GM21528 (cell line): ENCODE results near the gene WWTR1.
A peak's percentile ranks its signal among the peaks of the same experiment; 100 is the strongest.

Experiments
- ATAC-seq: cut with Tn5 transposase; IDR thresholded peaks from one replicate; pipeline ENCODE4 v1.9.1; 2021; ENCODE audit warnings: mild to moderate bottlenecking, moderate library complexity; ENCODE audit not compliant: unreplicated experiment, low FRiP score

WWTR1 gene

DNA sequence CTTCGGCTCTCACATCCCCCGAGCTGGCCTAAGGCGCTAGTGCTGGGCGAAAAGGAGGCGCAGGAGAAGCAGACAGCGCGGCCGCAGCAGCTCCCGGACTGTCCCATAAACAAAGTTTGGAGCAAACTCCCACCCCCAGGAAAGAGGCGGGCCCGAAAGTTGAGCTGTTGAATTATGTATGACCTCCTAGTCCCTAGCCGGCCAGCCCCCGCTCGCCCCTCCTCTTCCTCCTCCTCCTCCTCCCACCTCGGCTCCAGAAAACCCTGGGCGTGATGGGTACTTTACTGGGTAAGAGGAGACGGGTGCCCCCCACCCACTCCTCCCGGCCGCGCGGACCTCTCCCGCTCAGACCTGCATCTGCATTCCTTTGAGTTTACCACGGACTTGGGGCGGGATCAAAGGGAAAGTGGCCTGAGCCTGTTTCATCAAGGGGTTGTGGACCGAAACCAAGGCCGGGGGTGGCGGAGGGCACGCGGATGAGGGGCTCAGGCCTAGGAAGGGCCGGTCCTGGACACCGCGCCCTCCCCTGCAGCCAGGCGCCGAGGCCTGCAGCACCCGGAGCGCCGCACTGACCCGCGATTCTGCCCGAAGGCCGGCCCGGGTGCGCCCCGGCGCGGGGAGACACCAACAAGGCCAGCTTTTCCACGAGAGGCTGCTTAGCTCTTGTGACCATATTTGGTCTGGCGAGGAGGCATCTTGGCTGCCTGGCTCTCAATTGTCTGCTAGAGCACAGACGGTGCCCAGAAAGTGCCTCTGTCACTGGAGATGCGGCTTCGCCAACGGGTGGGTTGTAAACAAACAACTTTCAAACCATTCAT lies at the start of gene WWTR1:
Gene WWTR1 (minus strand): TSS at position 100 of the 818 bp plus-strand sequence. CDS start 719 bp downstream, outside the sequence.
- peak; percentile 84 for ATAC-seq

DNA sequence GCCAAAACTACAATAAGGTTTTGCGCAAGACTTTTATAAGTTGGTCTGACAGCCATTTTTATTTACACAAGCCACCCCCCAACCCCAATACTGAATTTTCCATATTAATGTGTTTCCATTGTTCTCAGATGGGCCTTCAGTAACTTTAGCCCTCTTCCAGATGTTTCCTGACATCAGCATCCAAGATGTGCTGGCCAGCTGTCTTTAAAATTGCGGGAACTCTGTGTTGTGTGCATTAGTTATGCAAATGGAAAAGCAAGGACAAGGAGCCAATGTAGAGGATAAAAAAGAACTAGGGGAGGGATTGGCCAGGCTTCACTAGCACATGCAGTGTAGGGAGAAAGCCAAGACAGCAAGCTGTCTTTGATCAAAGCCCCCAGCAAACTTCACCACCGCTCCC lies 49.1 kb upstream of the WWTR1 start:
- ATAC-seq = no peak

DNA sequence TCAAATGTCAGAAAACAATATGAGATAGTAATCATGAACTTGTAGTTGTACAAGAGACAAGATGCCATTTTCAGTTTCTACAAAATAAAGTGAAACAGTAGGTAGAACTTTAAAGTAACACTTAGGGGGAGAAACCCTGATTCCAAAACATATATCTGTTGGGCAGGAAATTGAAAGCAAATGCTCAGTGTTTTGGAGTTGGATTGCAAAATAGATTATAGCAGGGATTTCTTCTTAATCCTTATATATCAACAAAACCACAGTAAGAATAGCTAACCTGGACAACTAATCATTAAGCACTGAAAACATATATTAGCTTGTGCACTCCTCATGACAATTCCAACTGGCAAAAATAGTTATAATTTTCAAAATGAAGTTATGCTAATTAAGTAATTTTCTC lies 47.6 kb upstream of the WWTR1 start:
- no peak for ATAC-seq

DNA sequence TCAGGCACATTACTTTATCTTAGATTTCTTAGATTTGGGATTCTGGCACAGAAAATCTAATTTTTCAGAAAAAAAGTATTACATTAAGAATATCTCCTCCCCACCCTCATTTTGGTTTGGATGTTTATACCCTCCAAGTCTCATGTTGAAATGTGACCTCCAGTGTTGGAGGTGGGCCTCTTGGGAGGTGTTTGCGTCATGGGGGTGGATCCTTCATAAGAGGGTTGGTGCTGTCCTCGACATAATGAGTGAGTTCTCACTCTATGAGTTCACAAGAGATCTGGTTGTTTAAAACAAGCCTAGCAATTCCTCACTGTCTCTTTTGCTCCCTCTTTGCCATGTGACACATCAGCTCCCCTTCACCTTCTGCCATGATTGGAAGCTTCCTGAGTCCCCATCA lies 45.6 kb upstream of the WWTR1 start:
- ATAC-seq = no peak

DNA sequence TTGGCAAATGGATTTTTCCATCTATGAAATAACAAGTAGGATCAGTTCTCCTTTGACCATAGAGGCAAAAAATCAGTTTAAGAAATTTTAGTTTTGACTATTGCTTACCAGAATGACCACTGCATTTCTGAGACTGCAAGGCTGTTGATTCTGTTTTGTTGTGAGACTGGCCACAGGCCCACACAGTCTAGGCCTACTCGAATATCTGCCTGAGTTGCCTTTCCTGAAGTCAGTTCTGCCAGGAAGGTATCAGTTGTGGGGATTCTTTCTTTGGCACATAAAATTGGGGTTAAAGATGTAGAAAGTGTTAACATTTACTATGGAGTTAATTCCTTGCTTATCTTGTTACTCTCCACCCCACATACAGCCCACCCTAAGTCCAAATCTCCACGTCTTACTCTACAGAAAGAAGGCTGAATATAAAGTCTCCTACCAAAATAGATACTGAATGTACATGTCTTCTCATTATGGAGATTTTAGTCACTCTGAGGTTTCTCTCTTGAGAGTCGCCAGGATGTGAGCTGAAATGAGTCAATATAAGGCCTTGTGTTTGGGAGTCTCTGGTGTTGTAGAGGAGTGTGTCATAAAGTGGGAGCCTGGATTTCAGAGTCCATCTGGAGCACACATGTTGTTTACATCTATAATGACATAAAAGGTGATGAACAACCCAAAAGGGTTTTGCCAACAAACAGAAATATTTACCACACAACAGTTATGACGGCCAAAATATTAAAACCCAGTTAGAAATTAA lies 45.0 kb upstream of the WWTR1 start:
- ATAC-seq = no peak

DNA sequence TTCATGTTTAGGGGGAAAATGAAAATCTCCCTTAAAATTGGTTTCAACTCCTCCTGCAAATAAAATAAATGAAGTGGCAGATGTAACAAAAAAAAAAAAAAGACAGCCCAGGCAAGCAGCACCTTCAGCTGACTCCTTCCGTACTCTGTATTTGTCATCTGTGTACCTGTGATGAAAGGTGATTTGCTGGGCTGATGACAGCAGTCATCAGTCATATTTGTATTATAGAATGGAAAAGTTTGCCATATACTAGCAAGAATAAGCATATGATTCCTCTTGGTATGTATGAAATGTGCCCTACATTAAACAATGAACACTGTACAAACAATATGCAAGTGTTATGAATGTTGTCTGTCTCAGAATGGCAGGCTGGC lies 44.1 kb upstream of the WWTR1 start:
- ATAC-seq = no peak

DNA sequence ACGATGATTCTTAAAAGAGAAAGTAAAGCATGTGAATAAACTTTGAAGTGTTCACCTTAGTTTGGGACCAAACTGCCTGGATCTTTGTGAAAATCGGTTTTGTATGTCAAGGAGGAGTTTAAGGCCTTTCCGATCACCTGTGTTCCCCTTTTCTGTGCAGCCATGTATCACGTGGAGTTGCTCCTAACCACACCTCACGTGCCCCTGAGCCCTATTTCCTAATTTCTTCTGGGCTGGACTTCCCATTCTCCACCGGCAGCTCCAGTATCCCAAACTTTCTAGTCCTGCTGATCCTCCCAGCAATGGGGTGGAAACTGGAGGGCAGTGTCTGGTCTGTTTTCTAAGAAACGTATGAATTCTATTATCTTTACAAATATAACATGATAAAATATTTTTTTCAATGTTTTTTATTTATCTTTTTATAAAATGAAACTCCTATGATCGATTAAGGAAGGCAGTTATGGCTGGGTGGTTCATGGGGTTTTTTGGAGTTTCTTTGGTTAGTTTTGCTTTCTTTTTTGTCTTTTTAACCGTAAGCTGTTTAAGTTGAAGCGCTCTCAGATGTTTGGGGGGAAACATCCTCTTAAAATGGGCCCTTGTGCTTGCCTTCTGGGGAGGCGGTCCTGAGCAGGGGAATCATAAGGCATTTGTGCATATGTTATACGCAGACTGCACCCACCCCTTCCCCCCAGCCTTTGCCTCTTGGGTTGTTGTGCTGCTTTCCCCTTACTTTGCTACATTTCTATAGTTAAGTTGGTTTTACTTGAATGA lies 43.6 kb upstream of the WWTR1 start:
- ATAC-seq = no peak

DNA sequence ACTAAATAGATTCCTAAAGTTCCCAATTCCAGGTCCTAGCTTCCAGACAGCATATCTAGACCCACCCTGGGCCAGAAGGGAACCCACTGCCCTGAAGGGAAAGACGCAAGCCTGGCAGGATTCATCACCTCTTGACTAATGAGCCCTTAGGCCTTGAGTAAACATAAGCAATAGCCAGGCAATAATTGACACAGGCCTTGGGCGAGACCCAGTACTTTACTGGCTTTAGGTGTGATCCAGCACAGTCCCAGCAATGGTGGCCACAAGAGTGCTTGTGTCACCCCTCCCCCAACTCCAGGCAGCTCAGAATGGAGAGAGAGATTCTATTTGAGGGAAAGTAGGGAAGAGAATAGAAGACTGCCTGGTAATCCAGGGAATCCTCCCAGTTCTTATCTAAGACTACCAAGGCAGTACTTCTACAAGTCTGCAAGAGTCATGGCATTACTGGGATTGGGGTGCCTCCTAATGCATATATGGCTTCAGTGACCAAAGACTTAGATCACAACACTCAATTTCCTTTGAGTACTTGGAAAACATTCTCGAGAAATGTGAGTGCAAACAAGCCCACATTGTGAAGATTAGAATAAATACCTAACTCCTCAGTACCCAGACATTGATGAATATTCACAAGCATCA lies 30.4 kb upstream of the WWTR1 start:
- no peak for ATAC-seq

DNA sequence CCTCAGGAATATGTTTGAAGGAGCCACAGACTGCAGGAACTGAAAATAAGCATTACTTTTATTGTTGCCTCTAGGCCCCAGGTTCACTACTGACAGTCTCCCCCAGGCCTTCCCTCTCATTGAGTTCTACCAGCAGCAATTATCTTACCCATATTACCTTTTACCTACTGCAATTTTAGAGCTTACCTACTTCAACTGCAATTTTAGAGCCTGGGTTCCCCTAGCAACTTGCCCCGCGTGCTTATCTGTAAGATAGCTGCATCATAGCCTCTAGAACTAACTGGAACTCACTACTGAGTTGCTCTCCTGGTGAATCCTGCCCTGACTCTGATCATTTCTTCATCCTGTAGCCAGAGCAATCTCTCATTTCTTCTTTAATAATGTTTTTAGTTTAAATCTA lies 29.2 kb upstream of the WWTR1 start:
- ATAC-seq = no peak

DNA sequence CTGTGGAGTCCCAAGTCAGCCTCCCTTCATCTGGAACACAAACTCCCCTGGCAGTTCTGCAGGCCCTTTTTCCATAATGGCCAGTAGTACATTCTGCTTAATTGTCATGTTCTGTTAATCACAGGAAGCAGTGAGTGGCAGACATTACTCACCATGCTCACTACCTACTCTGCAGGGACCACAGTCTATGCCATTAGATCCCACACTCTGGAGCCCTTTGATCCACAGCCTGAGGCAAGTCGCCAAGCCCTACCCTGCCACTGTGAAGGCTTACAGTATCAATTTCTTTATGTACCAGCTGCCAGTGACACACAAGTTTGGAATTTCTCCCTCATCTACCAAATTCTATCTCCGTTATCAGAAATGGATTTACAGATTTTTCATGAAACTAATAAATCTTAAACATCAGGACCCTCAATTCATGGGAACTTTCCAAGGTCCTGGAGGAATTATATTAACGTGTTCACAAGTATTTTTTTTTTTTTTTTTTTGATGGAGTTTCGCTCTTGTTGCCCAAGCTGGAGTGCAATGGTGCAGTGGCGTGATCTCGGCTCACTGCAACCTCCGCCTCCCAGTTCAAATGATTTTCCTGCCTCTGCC lies 20.6 kb upstream of the WWTR1 start:
- ATAC-seq = no peak

DNA sequence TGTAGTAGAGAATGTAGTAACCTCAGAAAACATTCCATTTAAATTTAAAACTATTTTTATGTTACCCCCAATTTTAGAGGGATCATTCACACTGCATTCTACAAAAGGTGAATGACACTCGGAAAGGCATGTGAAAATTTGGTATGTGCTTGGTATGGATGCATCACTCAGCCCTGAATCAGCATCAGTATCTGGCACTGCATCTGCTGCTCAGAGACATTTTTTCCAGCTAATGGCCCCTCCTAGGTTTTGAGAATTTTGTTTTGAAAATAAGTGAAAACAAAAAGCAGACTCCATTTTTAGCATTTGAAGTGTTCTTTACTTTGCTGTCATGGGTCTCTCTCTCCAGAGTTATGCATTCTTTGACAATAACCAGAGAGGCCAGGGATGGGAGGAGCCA lies 15.6 kb upstream of the WWTR1 start:
- ATAC-seq = no peak

DNA sequence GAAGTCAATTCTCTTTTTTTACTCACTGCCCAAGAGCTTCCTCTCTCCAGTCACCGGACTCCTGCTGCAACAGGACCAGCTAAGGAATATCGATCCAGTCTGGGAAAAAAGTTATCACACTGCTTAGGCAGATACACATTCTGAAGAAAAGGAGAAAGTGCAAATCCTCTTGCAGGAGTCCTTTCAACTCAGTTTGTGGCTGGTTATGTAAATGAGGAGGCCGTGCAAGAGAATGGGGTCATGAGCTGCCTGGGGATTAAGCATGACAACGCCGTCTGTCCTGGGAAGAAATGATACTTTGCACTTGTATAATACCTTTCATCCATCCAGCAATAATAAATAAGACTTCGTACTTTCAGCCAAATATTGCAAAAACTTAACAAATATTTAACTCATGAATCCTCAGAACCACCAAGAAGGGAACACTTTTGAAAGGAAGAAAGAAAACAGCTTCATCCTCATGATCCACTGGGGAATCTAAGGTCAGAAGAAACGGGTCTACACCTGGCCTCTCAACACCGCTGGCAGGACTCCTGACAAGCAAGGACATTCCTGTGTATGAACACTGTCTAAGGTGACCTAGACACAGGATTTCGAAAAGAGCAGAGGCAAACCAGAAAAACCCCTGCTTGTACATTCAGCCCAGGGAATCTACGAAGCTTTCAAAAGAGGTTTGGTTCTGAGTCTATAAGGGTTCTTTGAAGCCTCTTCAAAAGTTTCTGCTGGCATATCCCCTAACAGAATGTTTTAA lies 13.1 kb upstream of the WWTR1 start:
- ATAC-seq = no peak

DNA sequence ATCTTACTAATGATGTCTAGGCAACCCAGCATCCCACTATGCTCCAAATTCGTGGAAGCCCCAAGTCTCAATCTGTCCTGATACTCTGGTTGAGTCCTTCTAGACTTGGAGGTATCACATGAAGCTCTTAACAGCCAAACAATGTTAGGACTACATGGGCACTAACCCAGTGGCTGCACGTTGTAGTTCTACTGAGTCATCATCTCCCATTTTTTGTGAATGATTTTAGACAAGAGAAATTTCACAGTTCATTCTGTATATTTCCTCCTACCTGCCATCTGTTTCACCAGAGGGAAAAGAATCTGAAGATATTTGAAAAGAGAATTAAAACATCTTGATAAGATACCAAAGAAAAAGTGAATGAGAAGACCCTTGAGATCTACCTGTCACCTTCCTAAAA lies 9.8 kb upstream of the WWTR1 start:
- ATAC-seq = no peak

DNA sequence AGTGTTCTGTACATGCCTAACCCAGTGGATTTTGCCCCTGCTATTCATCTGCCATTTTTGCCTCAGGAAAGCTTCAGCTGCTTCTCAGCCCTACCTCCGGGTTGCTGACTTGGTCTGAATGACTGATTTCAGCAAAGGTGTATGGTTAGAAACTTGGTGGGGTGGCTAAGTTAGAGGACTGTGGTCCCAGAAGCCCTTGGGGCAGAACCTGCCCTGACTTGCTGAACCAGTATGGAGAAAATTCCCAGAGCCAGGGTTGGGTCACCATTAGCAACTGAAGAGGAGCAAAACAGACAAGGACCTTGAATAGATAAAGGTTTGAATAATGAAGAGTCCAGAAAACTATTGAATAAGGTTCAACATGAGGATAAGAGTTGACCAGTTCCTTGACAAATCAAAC lies 6.1 kb upstream of the WWTR1 start:
- ATAC-seq = no peak

DNA sequence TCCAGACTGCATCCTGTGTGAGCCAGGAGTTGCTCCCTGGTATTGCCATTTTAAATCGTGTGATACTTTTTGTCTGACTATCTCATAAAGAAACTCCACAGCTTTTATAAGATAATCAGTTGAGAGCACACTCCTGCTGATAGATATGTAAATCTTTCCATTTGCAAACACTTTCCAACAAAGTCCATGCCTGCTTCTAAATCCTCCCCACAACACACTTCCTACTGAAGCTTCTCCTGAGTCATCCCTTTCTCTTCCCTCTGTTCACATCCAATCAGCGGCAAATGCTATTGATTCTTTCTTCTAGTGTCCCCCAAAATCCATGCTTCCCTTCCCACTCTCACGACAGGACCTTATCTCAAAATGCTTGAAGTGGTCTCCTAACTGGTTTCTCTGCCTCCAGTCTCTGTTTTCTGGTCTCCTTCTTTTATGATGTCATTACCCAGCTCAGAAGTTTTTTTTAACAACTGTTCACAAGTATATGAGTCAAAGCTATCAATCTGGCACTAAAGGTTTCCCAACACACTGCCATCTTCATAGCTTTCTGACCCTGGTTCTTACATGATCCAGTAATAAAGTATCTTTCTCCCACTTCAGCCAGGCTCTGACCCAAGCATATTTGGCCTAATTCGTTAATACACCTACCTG lies 4.5 kb upstream of the WWTR1 start:
- no peak for ATAC-seq

DNA sequence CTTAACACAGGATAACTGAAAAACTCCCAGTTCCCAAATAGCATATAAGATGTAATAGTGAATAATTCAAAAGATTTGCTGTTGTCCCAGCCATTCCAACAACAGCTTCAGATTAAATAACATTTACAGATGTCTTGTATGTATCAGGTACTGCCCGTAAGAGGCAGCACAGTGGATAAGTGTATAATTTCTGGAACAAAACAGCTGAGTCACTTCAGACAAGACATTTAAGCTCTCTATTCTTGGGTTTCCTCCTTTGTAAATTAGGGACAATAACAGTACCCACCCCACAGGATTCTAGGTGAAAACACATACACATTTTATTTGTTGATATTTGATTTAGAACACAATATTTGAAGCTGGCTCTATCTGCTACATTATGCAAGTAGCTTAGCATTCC lies 2.6 kb upstream of the WWTR1 start:
- ATAC-seq = no peak

DNA sequence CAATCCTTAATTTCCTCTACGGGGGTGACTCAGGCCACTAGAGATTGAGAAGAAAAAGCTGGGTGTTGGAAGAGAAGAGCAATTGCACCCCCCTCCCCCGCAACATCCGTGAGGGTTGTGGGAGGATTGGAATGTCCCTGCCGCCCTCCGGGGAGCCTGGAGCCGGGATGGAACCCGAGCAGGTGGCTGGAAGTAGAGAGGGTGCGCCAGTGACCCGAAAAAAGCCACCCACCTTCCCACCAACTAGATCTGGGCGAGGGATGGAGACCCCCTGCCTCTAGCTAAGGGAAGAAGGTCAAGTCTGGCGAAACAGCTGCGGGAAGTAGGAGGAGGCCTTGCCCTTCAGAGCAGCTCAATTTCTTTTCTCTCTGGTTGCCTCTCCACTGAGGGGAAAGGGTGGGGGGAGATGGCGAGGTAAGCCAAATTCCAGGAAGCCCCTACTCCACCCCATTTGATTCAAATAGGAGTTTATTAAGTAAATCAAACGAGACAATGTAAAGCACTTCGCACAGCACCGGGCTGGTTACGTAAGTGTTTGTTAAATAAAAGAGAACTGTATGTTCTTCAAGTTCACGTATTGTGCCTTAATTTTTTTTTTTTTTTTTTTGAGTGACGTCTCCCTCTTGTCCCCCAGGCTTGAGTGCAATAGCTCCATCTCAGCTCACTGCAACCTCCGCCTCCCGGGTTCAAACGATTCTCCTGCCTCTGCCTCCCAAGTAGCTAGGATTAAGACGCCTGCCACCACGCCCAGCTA lies 1.1 kb upstream of the WWTR1 start:
- ATAC-seq = peak; percentile 15

DNA sequence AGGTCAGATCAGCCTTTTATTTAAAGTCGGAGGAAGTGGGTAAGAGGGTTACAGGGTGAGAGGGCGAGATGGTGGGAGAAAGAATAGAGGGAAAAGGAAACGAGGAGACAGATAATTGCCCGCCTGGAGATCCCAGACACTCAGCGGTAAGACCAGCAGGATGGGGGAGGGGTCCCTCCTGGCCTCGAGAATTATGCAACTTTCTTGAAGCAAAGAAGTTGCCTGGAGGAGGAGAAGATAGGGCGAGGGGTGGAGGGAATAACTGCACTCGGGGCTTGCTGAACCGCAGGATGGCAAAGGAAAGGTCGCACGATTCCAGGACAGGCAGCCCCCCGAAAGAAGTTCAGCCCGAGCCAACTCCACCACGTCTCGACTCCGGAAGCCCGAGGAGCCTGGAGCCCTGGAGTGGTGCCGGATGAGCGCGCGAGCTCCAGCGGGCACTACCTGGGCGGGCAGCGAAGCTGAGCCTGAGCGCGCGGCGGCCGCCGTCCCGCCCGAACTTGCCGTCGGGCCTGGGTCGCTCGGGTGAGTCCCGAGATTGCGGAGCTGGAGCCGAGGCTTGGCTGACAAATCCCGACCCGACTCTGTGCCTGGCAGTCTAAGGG lies 402 bp downstream of the WWTR1 start:
- peak; percentile 32 for ATAC-seq
